ENCODE measurements around the gene SLC50A1. TPM values are rescaled to one million over a fixed set of nuclear protein-coding genes. Genes with fewer than 3 reads are reported as not detected.
A peak's percentile ranks its signal among the peaks of the same experiment; 100 is the strongest.

SLC50A1 gene
- total RNA-seq, 1 experiment from 2014 or later: 24.9 TPM

DNA sequence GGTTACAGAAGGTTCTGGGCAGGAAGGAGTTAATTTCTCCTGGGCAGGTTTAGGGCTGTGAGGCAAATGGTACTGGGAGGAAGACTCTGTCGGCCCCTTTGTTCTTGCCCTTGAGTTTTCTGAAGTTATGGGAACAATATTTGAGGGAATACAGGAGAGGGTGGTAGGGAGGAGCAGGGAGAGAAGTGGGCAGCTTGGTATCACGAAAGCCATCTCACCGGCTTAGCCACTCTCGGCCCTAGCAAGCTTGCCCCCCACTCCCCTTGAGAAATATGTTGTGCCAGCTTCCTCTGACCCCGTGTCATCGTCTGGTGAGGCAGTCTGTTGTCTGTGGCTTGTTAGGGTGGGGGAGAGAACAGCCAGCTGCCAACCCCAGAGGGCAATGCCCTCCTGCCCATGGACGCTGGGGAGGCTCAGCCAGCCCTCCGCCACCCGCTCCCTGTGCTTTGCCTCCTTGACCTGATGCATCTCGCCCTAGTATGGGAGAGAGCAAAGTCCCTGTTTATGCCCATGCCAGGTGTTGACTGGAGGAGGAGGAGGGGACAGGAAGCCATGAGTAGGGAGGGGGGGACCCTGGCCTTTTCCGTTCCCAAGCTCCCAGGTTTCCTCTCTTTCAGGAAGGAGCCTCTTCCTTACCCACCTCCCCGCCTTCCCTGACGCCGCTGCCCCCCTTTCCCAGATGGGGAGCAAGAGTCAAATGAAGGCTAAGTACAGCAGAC is 6.7 kb upstream of the SLC50A1 start:
- H2BK15ac ChIP-seq (ENCODE audit: low read depth, low read length): no peak overlapping the region
- TF ChIP-seq, protein P1, sequence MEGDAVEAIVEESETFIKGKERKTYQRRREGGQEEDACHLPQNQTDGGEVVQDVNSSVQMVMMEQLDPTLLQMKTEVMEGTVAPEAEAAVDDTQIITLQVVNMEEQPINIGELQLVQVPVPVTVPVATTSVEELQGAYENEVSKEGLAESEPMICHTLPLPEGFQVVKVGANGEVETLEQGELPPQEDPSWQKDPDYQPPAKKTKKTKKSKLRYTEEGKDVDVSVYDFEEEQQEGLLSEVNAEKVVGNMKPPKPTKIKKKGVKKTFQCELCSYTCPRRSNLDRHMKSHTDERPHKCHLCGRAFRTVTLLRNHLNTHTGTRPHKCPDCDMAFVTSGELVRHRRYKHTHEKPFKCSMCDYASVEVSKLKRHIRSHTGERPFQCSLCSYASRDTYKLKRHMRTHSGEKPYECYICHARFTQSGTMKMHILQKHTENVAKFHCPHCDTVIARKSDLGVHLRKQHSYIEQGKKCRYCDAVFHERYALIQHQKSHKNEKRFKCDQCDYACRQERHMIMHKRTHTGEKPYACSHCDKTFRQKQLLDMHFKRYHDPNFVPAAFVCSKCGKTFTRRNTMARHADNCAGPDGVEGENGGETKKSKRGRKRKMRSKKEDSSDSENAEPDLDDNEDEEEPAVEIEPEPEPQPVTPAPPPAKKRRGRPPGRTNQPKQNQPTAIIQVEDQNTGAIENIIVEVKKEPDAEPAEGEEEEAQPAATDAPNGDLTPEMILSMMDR (conservative IDR thresholded peaks at IDR 0.05): no peak
- Mint-ChIP-seq H3K9me3 (no peaks in the 10 kb centered on the region; a peak in 1 of 5 replicates), H3K27ac (no peak overlapping the region), H3K4me3 (peak overlapping the region; percentile 55 to 82), H3K36me3 (ENCODE audit: insufficient read depth in 1 of 3, low read depth in 3 of 3) (peaks cover 2 to 12% (median 6%) of the 10 kb centered on the region in 3 experiments; a peak in 6 of 7 replicates), H3K4me1 (peaks cover 50 to 64% of the 10 kb centered on the region in 2 experiments), H3K27me3 (ENCODE audit: low read depth) (peaks cover 79% of the 10 kb centered on the region)
- H2AFZ ChIP-seq (ENCODE audit: low read length): no peak overlapping the region
- DNase-seq: peak; percentile 49
- H2BK5ac ChIP-seq (ENCODE audit: insufficient read length, low read length): no peak overlapping the region
- H4K91ac ChIP-seq (ENCODE audit: insufficient read length, low read depth, low read length): no peak overlapping the region
- H3K14ac ChIP-seq (ENCODE audit: insufficient read depth, low read length): no peak overlapping the region
- H3K27me3 ChIP-seq (ENCODE audit: insufficient read depth, low read length): peaks cover 34% of the 10 kb centered on the region; the same call in 1 of the 2 replicates
- H3K79me1 ChIP-seq (ENCODE audit: insufficient read depth, low read depth, low read length, poor library complexity, severe bottlenecking): no peaks in the 10 kb centered on the region
- H2BK12ac ChIP-seq (ENCODE audit: insufficient read length, low read depth, low read length): no peak overlapping the region
- H3K23me2 ChIP-seq (ENCODE audit: insufficient read length, low read depth, low read length, poor library complexity, severe bottlenecking): peaks cover 27% of the 10 kb centered on the region
- no peak overlapping the region for H4K5ac ChIP-seq (ENCODE audit: insufficient read length, low read depth, low read length)
- H3K27ac ChIP-seq (ENCODE audit: insufficient read length, low read depth, low read length): no peak overlapping the region
- no peak overlapping the region for H2BK120ac ChIP-seq (ENCODE audit: low read depth, low read length, poor library complexity, severe bottlenecking)
- H3K23ac ChIP-seq (ENCODE audit: insufficient read length, low read depth, low read length): no peak overlapping the region
- no peak overlapping the region for H3K4ac ChIP-seq (ENCODE audit: low read depth, low read length)
- H3K18ac ChIP-seq (ENCODE audit: insufficient read length, low read depth, low read length): no peak overlapping the region
- no peak overlapping the region for H3T11ph ChIP-seq (ENCODE audit: low read length)
- no CpG with 5 or more reads among the region's 14 CpGs for WGBS (ENCODE audit: extremely low coverage, insufficient read length, low lambda C conversion rate)
- H3K79me2 ChIP-seq (ENCODE audit: insufficient read depth, low read length): no peaks in the 10 kb centered on the region
- H3K4me2 ChIP-seq (ENCODE audit: insufficient read depth, insufficient read length, low read length): peak overlapping the region; percentile 92
- peaks cover 2% of the 10 kb centered on the region for H4K20me1 ChIP-seq (ENCODE audit: control insufficient read depth, insufficient read depth, insufficient read length)
- H2AK5ac ChIP-seq (ENCODE audit: insufficient read length, low read length): no peak overlapping the region
- no peak overlapping the region for H3K9ac ChIP-seq (ENCODE audit: extremely low read depth, insufficient read length, low read length)
- H4K8ac ChIP-seq (replicated peaks; ENCODE audit: insufficient read length, low read depth, low read length): no peak overlapping the region
- H3K9me3 ChIP-seq (ENCODE audit: control insufficient read depth, low read depth, low read length): no peaks in the 10 kb centered on the region
- no peak overlapping the region for H3K56ac ChIP-seq (ENCODE audit: insufficient read length, low read depth, low read length)
- H2BK20ac ChIP-seq (ENCODE audit: low read depth, low read length, poor library complexity, severe bottlenecking): no peak overlapping the region
- no peaks in the 10 kb centered on the region; the same call in 1 of the 2 replicates for H3K4me1 ChIP-seq (ENCODE audit: insufficient read depth, low read length)
